ENCODE measurements around the gene ECSIT. TPM values are rescaled to one million over a fixed set of nuclear protein-coding genes. Genes with fewer than 3 reads are reported as not detected.

Gene ECSIT
- total RNA-seq, 1 experiment from 2014 or later, result 56.4 TPM

- TF ChIP-seq FOXJ3 (CRISPR knock-in tag; IDR thresholded peaks at IDR 0.05; ENCODE audit: borderline replicate concordance) (no peak), ZNF512 (CRISPR knock-in tag; IDR thresholded peaks at IDR 0.05; ENCODE audit: borderline replicate concordance) (no peak), CREB1 (CRISPR knock-in tag; IDR thresholded peaks at IDR 0.05) (no peak), TEAD1 (CRISPR knock-in tag; IDR thresholded peaks at IDR 0.05) (no peak), IRF1 (CRISPR knock-in tag; IDR thresholded peaks at IDR 0.05) (0 out of 2 replicates have a peak, but pooled peaks have one; percentile 41), NR3C1 (CRISPR knock-in tag; conservative IDR thresholded peaks at IDR 0.05; ENCODE audit: low read depth) (no peak), ZNF317 (CRISPR knock-in tag; IDR thresholded peaks at IDR 0.05; ENCODE audit: borderline replicate concordance, low read depth) (no peak), TP53 (CRISPR knock-in tag; IDR thresholded peaks at IDR 0.05) (no peak), NFATC4 (CRISPR knock-in tag; IDR thresholded peaks at IDR 0.05) (no peak), ZNF138 (CRISPR knock-in tag; conservative IDR thresholded peaks at IDR 0.05) (no peak), GTF2I (CRISPR knock-in tag; conservative IDR thresholded peaks at IDR 0.05) (peak; percentile 74), ZNF263 (CRISPR knock-in tag; IDR thresholded peaks at IDR 0.05; ENCODE audit: low read depth) (no peak), JUN (CRISPR knock-in tag; IDR thresholded peaks at IDR 0.05) (peak; percentile 42; the same call in 1 of the 2 replicates), MYBL2 (CRISPR knock-in tag; IDR thresholded peaks at IDR 0.05) (peak; percentile 46; the same call in 1 of the 2 replicates), AFF4 (CRISPR knock-in tag; IDR thresholded peaks at IDR 0.05; ENCODE audit: borderline replicate concordance) (no peak), ZMAT4 (CRISPR knock-in tag; IDR thresholded peaks at IDR 0.05) (no peak), AR (CRISPR knock-in tag; IDR thresholded peaks at IDR 0.05) (no peak), CTCF (IDR thresholded peaks at IDR 0.05) (no peak), NFE2L1 (CRISPR knock-in tag; IDR thresholded peaks at IDR 0.05) (no peak), FOXK1 (CRISPR knock-in tag; IDR thresholded peaks at IDR 0.05) (peak; percentile 60; the same call in 1 of the 2 replicates), NFYB (CRISPR knock-in tag; conservative IDR thresholded peaks at IDR 0.05; ENCODE audit: low read depth) (0 out of 2 replicates have a peak, but pooled peaks have one; percentile 18), ZNF532 (CRISPR knock-in tag; IDR thresholded peaks at IDR 0.05; ENCODE audit: borderline replicate concordance) (no peak)
Observed at GRCh38 chr19:11479090-11479897, 49.6 kb downstream of the ECSIT start (continued).
